Measurements from ENCODE around the gene VPS8.

DNA sequence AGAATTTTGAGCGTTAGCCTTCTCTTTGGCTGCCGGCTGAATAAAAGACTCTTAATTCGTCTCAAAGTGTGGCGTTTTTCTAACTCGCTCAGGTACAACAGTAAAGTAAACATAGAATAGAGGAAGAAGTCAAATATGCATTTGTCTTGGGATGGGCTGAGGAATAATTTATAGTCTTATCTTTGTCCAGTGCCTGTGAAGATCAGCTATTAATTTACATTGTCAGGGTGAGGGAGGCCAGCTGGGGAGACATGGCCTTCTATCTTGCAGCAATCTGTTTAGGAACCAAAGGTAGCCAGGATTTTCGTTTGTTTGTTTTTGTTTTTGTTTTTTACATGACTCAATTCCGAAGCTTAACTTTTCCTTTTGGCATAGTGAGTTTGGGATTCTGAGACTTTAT, 100.2 kb downstream of the VPS8 start:
- TF ChIP-seq, protein P1, sequence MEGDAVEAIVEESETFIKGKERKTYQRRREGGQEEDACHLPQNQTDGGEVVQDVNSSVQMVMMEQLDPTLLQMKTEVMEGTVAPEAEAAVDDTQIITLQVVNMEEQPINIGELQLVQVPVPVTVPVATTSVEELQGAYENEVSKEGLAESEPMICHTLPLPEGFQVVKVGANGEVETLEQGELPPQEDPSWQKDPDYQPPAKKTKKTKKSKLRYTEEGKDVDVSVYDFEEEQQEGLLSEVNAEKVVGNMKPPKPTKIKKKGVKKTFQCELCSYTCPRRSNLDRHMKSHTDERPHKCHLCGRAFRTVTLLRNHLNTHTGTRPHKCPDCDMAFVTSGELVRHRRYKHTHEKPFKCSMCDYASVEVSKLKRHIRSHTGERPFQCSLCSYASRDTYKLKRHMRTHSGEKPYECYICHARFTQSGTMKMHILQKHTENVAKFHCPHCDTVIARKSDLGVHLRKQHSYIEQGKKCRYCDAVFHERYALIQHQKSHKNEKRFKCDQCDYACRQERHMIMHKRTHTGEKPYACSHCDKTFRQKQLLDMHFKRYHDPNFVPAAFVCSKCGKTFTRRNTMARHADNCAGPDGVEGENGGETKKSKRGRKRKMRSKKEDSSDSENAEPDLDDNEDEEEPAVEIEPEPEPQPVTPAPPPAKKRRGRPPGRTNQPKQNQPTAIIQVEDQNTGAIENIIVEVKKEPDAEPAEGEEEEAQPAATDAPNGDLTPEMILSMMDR (IDR thresholded peaks at IDR 0.05): no peak
- TF ChIP-seq POLR2AphosphoS5 (IDR thresholded peaks at IDR 0.05; ENCODE audit: low read depth, low read length): no peak

Measured in Panc1 (cell line).